Measurements from ENCODE around the gene IL12A. TPM values are rescaled to one million over a fixed set of nuclear protein-coding genes. Genes with fewer than 3 reads are reported as not detected.

IL12A gene
- total and polyA plus RNA-seq, 2 of the 8 experiments (the other 6 are each of a cell fraction or from before 2014, with no cell fraction given), result 0.41 to 0.92 TPM

DNA sequence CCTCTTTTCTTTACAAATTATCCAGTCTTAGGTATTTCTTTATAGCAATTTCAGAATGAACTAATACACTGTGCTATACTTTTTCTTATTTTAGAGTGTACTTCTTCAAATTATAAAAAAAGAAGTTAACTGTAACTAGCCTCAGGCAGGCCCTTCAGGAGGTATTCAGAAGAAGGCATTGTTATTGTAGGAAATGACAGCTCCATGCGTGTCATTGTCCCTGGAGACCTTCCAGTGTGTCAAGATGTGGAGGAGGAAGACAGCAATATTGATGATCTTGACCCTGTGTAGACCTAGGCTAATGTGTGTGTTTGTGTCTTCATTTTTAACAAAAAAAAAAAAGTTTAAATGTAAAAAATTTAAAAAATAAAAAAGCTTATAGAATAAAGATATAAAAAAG is 55.5 kb downstream of the IL12A start (continued):
- TF ChIP-seq, protein P1, sequence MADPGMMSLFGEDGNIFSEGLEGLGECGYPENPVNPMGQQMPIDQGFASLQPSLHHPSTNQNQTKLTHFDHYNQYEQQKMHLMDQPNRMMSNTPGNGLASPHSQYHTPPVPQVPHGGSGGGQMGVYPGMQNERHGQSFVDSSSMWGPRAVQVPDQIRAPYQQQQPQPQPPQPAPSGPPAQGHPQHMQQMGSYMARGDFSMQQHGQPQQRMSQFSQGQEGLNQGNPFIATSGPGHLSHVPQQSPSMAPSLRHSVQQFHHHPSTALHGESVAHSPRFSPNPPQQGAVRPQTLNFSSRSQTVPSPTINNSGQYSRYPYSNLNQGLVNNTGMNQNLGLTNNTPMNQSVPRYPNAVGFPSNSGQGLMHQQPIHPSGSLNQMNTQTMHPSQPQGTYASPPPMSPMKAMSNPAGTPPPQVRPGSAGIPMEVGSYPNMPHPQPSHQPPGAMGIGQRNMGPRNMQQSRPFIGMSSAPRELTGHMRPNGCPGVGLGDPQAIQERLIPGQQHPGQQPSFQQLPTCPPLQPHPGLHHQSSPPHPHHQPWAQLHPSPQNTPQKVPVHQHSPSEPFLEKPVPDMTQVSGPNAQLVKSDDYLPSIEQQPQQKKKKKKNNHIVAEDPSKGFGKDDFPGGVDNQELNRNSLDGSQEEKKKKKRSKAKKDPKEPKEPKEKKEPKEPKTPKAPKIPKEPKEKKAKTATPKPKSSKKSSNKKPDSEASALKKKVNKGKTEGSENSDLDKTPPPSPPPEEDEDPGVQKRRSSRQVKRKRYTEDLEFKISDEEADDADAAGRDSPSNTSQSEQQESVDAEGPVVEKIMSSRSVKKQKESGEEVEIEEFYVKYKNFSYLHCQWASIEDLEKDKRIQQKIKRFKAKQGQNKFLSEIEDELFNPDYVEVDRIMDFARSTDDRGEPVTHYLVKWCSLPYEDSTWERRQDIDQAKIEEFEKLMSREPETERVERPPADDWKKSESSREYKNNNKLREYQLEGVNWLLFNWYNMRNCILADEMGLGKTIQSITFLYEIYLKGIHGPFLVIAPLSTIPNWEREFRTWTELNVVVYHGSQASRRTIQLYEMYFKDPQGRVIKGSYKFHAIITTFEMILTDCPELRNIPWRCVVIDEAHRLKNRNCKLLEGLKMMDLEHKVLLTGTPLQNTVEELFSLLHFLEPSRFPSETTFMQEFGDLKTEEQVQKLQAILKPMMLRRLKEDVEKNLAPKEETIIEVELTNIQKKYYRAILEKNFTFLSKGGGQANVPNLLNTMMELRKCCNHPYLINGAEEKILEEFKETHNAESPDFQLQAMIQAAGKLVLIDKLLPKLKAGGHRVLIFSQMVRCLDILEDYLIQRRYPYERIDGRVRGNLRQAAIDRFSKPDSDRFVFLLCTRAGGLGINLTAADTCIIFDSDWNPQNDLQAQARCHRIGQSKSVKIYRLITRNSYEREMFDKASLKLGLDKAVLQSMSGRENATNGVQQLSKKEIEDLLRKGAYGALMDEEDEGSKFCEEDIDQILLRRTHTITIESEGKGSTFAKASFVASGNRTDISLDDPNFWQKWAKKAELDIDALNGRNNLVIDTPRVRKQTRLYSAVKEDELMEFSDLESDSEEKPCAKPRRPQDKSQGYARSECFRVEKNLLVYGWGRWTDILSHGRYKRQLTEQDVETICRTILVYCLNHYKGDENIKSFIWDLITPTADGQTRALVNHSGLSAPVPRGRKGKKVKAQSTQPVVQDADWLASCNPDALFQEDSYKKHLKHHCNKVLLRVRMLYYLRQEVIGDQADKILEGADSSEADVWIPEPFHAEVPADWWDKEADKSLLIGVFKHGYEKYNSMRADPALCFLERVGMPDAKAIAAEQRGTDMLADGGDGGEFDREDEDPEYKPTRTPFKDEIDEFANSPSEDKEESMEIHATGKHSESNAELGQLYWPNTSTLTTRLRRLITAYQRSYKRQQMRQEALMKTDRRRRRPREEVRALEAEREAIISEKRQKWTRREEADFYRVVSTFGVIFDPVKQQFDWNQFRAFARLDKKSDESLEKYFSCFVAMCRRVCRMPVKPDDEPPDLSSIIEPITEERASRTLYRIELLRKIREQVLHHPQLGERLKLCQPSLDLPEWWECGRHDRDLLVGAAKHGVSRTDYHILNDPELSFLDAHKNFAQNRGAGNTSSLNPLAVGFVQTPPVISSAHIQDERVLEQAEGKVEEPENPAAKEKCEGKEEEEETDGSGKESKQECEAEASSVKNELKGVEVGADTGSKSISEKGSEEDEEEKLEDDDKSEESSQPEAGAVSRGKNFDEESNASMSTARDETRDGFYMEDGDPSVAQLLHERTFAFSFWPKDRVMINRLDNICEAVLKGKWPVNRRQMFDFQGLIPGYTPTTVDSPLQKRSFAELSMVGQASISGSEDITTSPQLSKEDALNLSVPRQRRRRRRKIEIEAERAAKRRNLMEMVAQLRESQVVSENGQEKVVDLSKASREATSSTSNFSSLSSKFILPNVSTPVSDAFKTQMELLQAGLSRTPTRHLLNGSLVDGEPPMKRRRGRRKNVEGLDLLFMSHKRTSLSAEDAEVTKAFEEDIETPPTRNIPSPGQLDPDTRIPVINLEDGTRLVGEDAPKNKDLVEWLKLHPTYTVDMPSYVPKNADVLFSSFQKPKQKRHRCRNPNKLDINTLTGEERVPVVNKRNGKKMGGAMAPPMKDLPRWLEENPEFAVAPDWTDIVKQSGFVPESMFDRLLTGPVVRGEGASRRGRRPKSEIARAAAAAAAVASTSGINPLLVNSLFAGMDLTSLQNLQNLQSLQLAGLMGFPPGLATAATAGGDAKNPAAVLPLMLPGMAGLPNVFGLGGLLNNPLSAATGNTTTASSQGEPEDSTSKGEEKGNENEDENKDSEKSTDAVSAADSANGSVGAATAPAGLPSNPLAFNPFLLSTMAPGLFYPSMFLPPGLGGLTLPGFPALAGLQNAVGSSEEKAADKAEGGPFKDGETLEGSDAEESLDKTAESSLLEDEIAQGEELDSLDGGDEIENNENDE (IDR thresholded peaks at IDR 0.05; ENCODE audit: insufficient replicate concordance, low read length), result no peak
